Stimulated activated CD4-positive, alpha-beta T cell treated with anti-CD3 and anti-CD28 coated beads, Interleukin-4, amount 100 ng/mL, for 48 hours (primary cell): ENCODE data around the gene BBS12.

Experiments
- DNase-seq, 2 donors: peaks; one replicate each; pipeline ENCODE4 v3.0.0-alpha.2; 2020; ENCODE audit warnings: low read depth in 2 of 2

The BBS12 gene

GRCh38 chr4:122715221-122715620 lies 17.3 kb upstream of the BBS12 start:
- DNase-seq: no peak

- peak; percentile 72 to 81 for DNase-seq
These were observed 15.6 kb upstream of the BBS12 start for GRCh38 chr4:122716825-122717448.

- DNase-seq: no peak
These were observed 14.2 kb upstream of the BBS12 start for GRCh38 chr4:122718281-122718680.

- DNase-seq: no peak
These were observed 10.2 kb upstream of the BBS12 start for GRCh38 chr4:122722256-122722655.

GRCh38 chr4:122728856-122729255 lies 3.6 kb upstream of the BBS12 start:
- no peak for DNase-seq

GRCh38 chr4:122731676-122732075 lies 828 bp upstream of the BBS12 start:
- no peak for DNase-seq

- no peak for DNase-seq
These were observed 1.2 kb downstream of the BBS12 start for GRCh38 chr4:122733787-122734120.

GRCh38 chr4:122739174-122739573 lies 6.7 kb downstream of the BBS12 start:
- DNase-seq: no peak

GRCh38 chr4:122742933-122743829 lies 10.7 kb downstream of the BBS12 start:
- DNase-seq: no peak

GRCh38 chr4:122744229-122744628 lies 11.7 kb downstream of the BBS12 start:
- DNase-seq: no peak

- DNase-seq: no peak
These were observed 14.0 kb downstream of the BBS12 start for GRCh38 chr4:122746485-122746965.

- no peak for DNase-seq
These were observed 14.6 kb downstream of the BBS12 start for GRCh38 chr4:122747068-122747467.

GRCh38 chr4:122747883-122748282 lies 15.4 kb downstream of the BBS12 start:
- DNase-seq: no peak

GRCh38 chr4:122749704-122750454 lies 17.4 kb downstream of the BBS12 start:
- no peak for DNase-seq

GRCh38 chr4:122755675-122756074 lies 23.2 kb downstream of the BBS12 start:
- DNase-seq: no peak

- DNase-seq: no peak
These were observed 25.5 kb downstream of the BBS12 start for GRCh38 chr4:122758033-122758432.

- no peak for DNase-seq
These were observed 27.3 kb downstream of the BBS12 start for GRCh38 chr4:122759639-122760310.

- DNase-seq: no peak
These were observed 30.0 kb downstream of the BBS12 start for GRCh38 chr4:122762520-122762919.

GRCh38 chr4:122762966-122763716 lies 30.6 kb downstream of the BBS12 start:
- DNase-seq: no peak

- DNase-seq: no peak
These were observed 31.7 kb downstream of the BBS12 start for GRCh38 chr4:122764071-122764820.
